ENCODE data around the gene CYTH2. TPM values are rescaled to one million over a fixed set of nuclear protein-coding genes. Genes with fewer than 3 reads are reported as not detected.

CYTH2 gene
- total RNA-seq, 1 donor from 2014 or later: 37.1 TPM

- no peak for DNase-seq (ENCODE audit: low spot score)
- peaks cover 7% of the 10 kb centered on the region for H3K4me1 Mint-ChIP-seq (ENCODE audit: low read depth)
- H3K27ac Mint-ChIP-seq: no peak overlapping the region
- intact Hi-C loops (cut with micrococcal nuclease): no loop called here
- H3K27me3 Mint-ChIP-seq (ENCODE audit: insufficient read depth): no peaks in the 10 kb centered on the region
- no peak overlapping the region for H3K4me3 Mint-ChIP-seq
- H3K36me3 Mint-ChIP-seq (ENCODE audit: low read depth): peaks cover 15% of the 10 kb centered on the region
- no peaks in the 10 kb centered on the region for H3K9me3 Mint-ChIP-seq
Observed at GRCh38 chr19:48474084-48474592, 5.0 kb downstream of the CYTH2 start.

GRCh38 chr19:48475369-48476068 is 6.3 kb downstream of the CYTH2 start:
- H3K27ac Mint-ChIP-seq: no peak overlapping the region
- H3K36me3 Mint-ChIP-seq (ENCODE audit: low read depth): peaks cover 19% of the 10 kb centered on the region
- H3K4me1 Mint-ChIP-seq (ENCODE audit: low read depth): peaks cover 15% of the 10 kb centered on the region
- intact Hi-C loops (cut with micrococcal nuclease): no loop called here
- no peak overlapping the region for H3K4me3 Mint-ChIP-seq
- H3K9me3 Mint-ChIP-seq: no peaks in the 10 kb centered on the region
- no peaks in the 10 kb centered on the region for H3K27me3 Mint-ChIP-seq (ENCODE audit: insufficient read depth)
- DNase-seq (ENCODE audit: low spot score): no peak

- H3K27me3 Mint-ChIP-seq (ENCODE audit: insufficient read depth): no peaks in the 10 kb centered on the region
- H3K4me3 Mint-ChIP-seq: no peak overlapping the region
- intact Hi-C loops (cut with micrococcal nuclease): no loop called here
- H3K36me3 Mint-ChIP-seq (ENCODE audit: low read depth): peaks cover 15% of the 10 kb centered on the region
- H3K4me1 Mint-ChIP-seq (ENCODE audit: low read depth): peaks cover 16% of the 10 kb centered on the region
- DNase-seq (ENCODE audit: low spot score): no peak
- no peaks in the 10 kb centered on the region for H3K9me3 Mint-ChIP-seq
- H3K27ac Mint-ChIP-seq: no peak overlapping the region
Observed at GRCh38 chr19:48476176-48476575, 7.0 kb downstream of the CYTH2 start.

- no peak for DNase-seq (ENCODE audit: low spot score)
- Mint-ChIP-seq H3K27me3 (ENCODE audit: insufficient read depth) (no peaks in the 10 kb centered on the region), H3K4me1 (ENCODE audit: low read depth) (peaks cover 18% of the 10 kb centered on the region), H3K27ac (no peak overlapping the region), H3K4me3 (no peak overlapping the region), H3K36me3 (ENCODE audit: low read depth) (peaks cover 14% of the 10 kb centered on the region), H3K9me3 (no peaks in the 10 kb centered on the region)
- intact Hi-C loops (cut with micrococcal nuclease): no loop called here
Observed at GRCh38 chr19:48477067-48477685, 8.0 kb downstream of the CYTH2 start.

- no peak overlapping the region for H3K27ac Mint-ChIP-seq
- H3K4me1 Mint-ChIP-seq (ENCODE audit: low read depth): peaks cover 18% of the 10 kb centered on the region
- peaks cover 14% of the 10 kb centered on the region for H3K36me3 Mint-ChIP-seq (ENCODE audit: low read depth)
- no peaks in the 10 kb centered on the region for H3K9me3 Mint-ChIP-seq
- intact Hi-C loops (cut with micrococcal nuclease): no loop called here
- no peaks in the 10 kb centered on the region for H3K27me3 Mint-ChIP-seq (ENCODE audit: insufficient read depth)
- DNase-seq (ENCODE audit: low spot score): no peak
- H3K4me3 Mint-ChIP-seq: no peak overlapping the region
Observed at GRCh38 chr19:48477698-48478338, 8.6 kb downstream of the CYTH2 start.

- Mint-ChIP-seq H3K36me3 (ENCODE audit: low read depth) (peaks cover 14% of the 10 kb centered on the region), H3K4me1 (ENCODE audit: low read depth) (peaks cover 18% of the 10 kb centered on the region), H3K4me3 (no peak overlapping the region), H3K27ac (no peak overlapping the region), H3K9me3 (no peaks in the 10 kb centered on the region), H3K27me3 (ENCODE audit: insufficient read depth) (no peaks in the 10 kb centered on the region)
- intact Hi-C loops (cut with micrococcal nuclease): no loop called here
- DNase-seq (ENCODE audit: low spot score): no peak
Observed at GRCh38 chr19:48478339-48479256, 9.4 kb downstream of the CYTH2 start.

GRCh38 chr19:48479686-48480085 is 10.5 kb downstream of the CYTH2 start:
- no peaks in the 10 kb centered on the region for H3K9me3 Mint-ChIP-seq
- no peaks in the 10 kb centered on the region for H3K27me3 Mint-ChIP-seq (ENCODE audit: insufficient read depth)
- DNase-seq (ENCODE audit: low spot score): no peak
- peaks cover 18% of the 10 kb centered on the region for H3K4me1 Mint-ChIP-seq (ENCODE audit: low read depth)
- intact Hi-C loops (cut with micrococcal nuclease): no loop called here
- H3K27ac Mint-ChIP-seq: peak overlapping the region; percentile 57
- H3K36me3 Mint-ChIP-seq (ENCODE audit: low read depth): peaks cover 11% of the 10 kb centered on the region
- H3K4me3 Mint-ChIP-seq: peak overlapping the region; percentile 61

GRCh38 chr19:48480183-48480557 is 11.0 kb downstream of the CYTH2 start:
- Mint-ChIP-seq H3K9me3 (no peaks in the 10 kb centered on the region), H3K36me3 (ENCODE audit: low read depth) (peaks cover 8% of the 10 kb centered on the region), H3K27me3 (ENCODE audit: insufficient read depth) (no peaks in the 10 kb centered on the region), H3K4me3 (peak overlapping the region; percentile 83), H3K27ac (peak overlapping the region; percentile 86), H3K4me1 (ENCODE audit: low read depth) (peaks cover 18% of the 10 kb centered on the region)
- intact Hi-C loops (cut with micrococcal nuclease): no loop called here
- DNase-seq (ENCODE audit: low spot score): no peak

GRCh38 chr19:48480558-48481500 is 11.7 kb downstream of the CYTH2 start:
- no peaks in the 10 kb centered on the region for H3K27me3 Mint-ChIP-seq (ENCODE audit: insufficient read depth)
- H3K36me3 Mint-ChIP-seq (ENCODE audit: low read depth): peaks cover 7% of the 10 kb centered on the region
- H3K9me3 Mint-ChIP-seq: no peaks in the 10 kb centered on the region
- H3K4me1 Mint-ChIP-seq (ENCODE audit: low read depth): peaks cover 18% of the 10 kb centered on the region
- H3K27ac Mint-ChIP-seq: peak overlapping the region; percentile 86
- H3K4me3 Mint-ChIP-seq: peak overlapping the region; percentile 83
- intact Hi-C loops (cut with micrococcal nuclease): no loop called here
- peak; percentile 62 for DNase-seq (ENCODE audit: low spot score)

GRCh38 chr19:48481846-48482639 is 12.9 kb downstream of the CYTH2 start:
- Mint-ChIP-seq H3K27me3 (ENCODE audit: insufficient read depth) (no peaks in the 10 kb centered on the region), H3K27ac (peak overlapping the region; percentile 34), H3K36me3 (ENCODE audit: low read depth) (peaks cover 7% of the 10 kb centered on the region), H3K4me1 (ENCODE audit: low read depth) (peaks cover 18% of the 10 kb centered on the region), H3K9me3 (no peaks in the 10 kb centered on the region), H3K4me3 (peak overlapping the region; percentile 49)
- DNase-seq (ENCODE audit: low spot score): no peak
- intact Hi-C loops (cut with micrococcal nuclease): no loop called here

GRCh38 chr19:48483301-48483700 is 14.1 kb downstream of the CYTH2 start:
- no peak for DNase-seq (ENCODE audit: low spot score)
- H3K27me3 Mint-ChIP-seq (ENCODE audit: insufficient read depth): no peaks in the 10 kb centered on the region
- no peak overlapping the region for H3K4me3 Mint-ChIP-seq
- intact Hi-C loops (cut with micrococcal nuclease): no loop called here
- H3K9me3 Mint-ChIP-seq: no peaks in the 10 kb centered on the region
- H3K27ac Mint-ChIP-seq: peak overlapping the region; percentile 34
- peaks cover 7% of the 10 kb centered on the region for H3K36me3 Mint-ChIP-seq (ENCODE audit: low read depth)
- H3K4me1 Mint-ChIP-seq (ENCODE audit: low read depth): peaks cover 18% of the 10 kb centered on the region

All from activated T-helper 1 cell treated with anti-CD3 and anti-CD28 coated beads, Interleukin-12 subunit alpha, Interleukin-12 subunit beta, Interleukin-2, Interleukin-4 antibody, amounts not matched to agents 30 ng/mL and 10 ng/mL and 1 ng/mL, durations not matched to agents 14 hours and 24 hours and 36 hours (primary cell).